K562 (cell line): ENCODE results near the gene OR51V1. TPM values are rescaled to one million over a fixed set of nuclear protein-coding genes. Genes with fewer than 3 reads are reported as not detected.
A peak's percentile ranks its signal among the peaks of the same experiment; 100 is the strongest.

Experiments
- ATAC-seq: fragments of 200-7000 bp; cut with Tn5 transposase; 3 replicates; pipeline ENCODE4 v1.9.1; 2020; ENCODE audit warnings: moderate library complexity
- BruUV-seq: library from RNA; stranded (reverse); fragments of 400-500 nt; replicated peaks from 2 replicates; lab custom pipeline; 2021; lab: Mats Ljungman, UMichigan
- CTCF ChIA-PET: fragments of 300-600 bp; formaldehyde crosslinking; extraction: SDS; loops from one replicate; lab custom pipeline; 2021; ENCODE audit warnings: low intra/inter-chr PET ratio; lab: Yijun Ruan, JAX
- POLR2A ChIA-PET: fragments of 300-600, 350-650 bp; sonication (Branson Sonifier 250); formaldehyde crosslinking; extraction: SDS; loops from one replicate; lab custom pipeline; 2021; ENCODE audit warnings: antibody characterized with exemption, inconsistent platforms; lab: Yijun Ruan, JAX
- DNase-seq, 4 experiments: peaks; one replicate each; pipeline versions ENCODE4 v3.0.0 to v3.0.0-alpha.2; 2011 to 2018; ENCODE audit warnings: low spot score in 3 of 4, mixed read lengths in 3 of 4; ENCODE audit errors: extremely low read depth in 1 of 4
- FAIRE-seq: peaks from 2 replicates; lab custom pipeline; 2011; peaks lifted over from hg19 to GRCh38; lab: Jason Lieb, UNC
- H2AFZ ChIP-seq: 2 replicates; pipeline ENCODE4 v1.6.0; 2011; ENCODE audit warnings: low read depth, low read length, control low read depth, inconsistent platforms
- H3K27ac ChIP-seq: fragments of 200-600 bp; 3 replicates; pipeline ENCODE4 v1.8.0; 2011; ENCODE audit warnings: low read depth, mild to moderate bottlenecking, control low read depth, inconsistent platforms, low read length, moderate library complexity, mixed read lengths; ENCODE audit errors: extremely low read depth
- H3K27me3 ChIP-seq, 2 experiments: fragments of 300-600 bp in 1 of 2; 2 replicates in 1 of 2; 3 replicates in 1 of 2; pipeline versions ENCODE4 v1.6.0 to v1.8.0; 2011; ENCODE audit warnings: inconsistent platforms in 2 of 2, low read length in 2 of 2, mild to moderate bottlenecking in 1 of 2, mixed read lengths in 1 of 2, moderate library complexity in 1 of 2; ENCODE audit not compliant: control insufficient read depth in 2 of 2, insufficient read depth in 2 of 2
- H3K36me3 ChIP-seq: fragments of 300-600 bp; 3 replicates; pipeline ENCODE4 v1.8.0; 2011; ENCODE audit warnings: mild to moderate bottlenecking, low read length, inconsistent platforms; ENCODE audit not compliant: control insufficient read depth, insufficient read depth
- H3K4me1 ChIP-seq, 2 experiments: fragments of 200-600 bp in 1 of 2; replicated peaks in 1 of 2; 2 replicates in 1 of 2; 3 replicates in 1 of 2; pipeline versions ENCODE4 v1.5.1 to v1.8.0; 2011; ENCODE audit warnings: inconsistent platforms in 2 of 2, low read length in 2 of 2, mild to moderate bottlenecking in 1 of 2, mixed read lengths in 1 of 2, moderate library complexity in 1 of 2; ENCODE audit not compliant: control insufficient read depth in 2 of 2, insufficient read depth in 2 of 2
- H3K4me2 ChIP-seq: 2 replicates; pipeline ENCODE4 v1.6.1; 2011; ENCODE audit warnings: low read length, control low read depth, inconsistent platforms, mixed read lengths; ENCODE audit not compliant: insufficient read depth
- H3K4me3 ChIP-seq: fragments of 200-600 bp; sonication (generic), shearing (Covaris generic); 2 replicates; pipeline ENCODE4 v1.5.1; 2016; ENCODE audit warnings: control low read depth, inconsistent platforms
- H3K79me2 ChIP-seq: fragments of 200-600 bp; 3 replicates; pipeline ENCODE4 v1.8.0; 2011; ENCODE audit warnings: low read length, inconsistent platforms; ENCODE audit not compliant: control insufficient read depth, insufficient read depth
- H3K9ac ChIP-seq, 2 experiments: 2 replicates each; pipeline versions ENCODE4 v1.6.0 to v1.6.1; 2011; ENCODE audit warnings: low read depth in 2 of 2, low read length in 2 of 2, control low read depth in 1 of 2, inconsistent platforms in 1 of 2, mild to moderate bottlenecking in 1 of 2, mixed read lengths in 1 of 2; ENCODE audit not compliant: insufficient read depth in 1 of 2
- H3K9me1 ChIP-seq: one replicate; pipeline ENCODE4 v1.6.0; 2011; ENCODE audit warnings: inconsistent platforms, mild to moderate bottlenecking, low read length, moderate library complexity; ENCODE audit not compliant: control insufficient read depth, insufficient read depth
- H3K9me3 ChIP-seq: replicated peaks from 2 replicates; pipeline ENCODE4 v1.5.1; 2011; ENCODE audit warnings: low read depth, low read length, inconsistent platforms; ENCODE audit not compliant: control insufficient read depth, insufficient read depth
- H4K20me1 ChIP-seq: replicated peaks from 2 replicates; pipeline ENCODE4 v1.6.1; 2011; ENCODE audit warnings: low read length, inconsistent platforms, mixed read lengths; ENCODE audit not compliant: control insufficient read depth, insufficient read depth
- CREB3L1 ChIP-seq: fragments of 450-650 bp; IDR thresholded peaks from 2 replicates; pipeline ENCODE4 v1.6.1; 2014; ENCODE audit warnings: low read depth, mild to moderate bottlenecking, moderate library complexity, borderline replicate concordance
- PKNOX1 ChIP-seq: fragments of 450-650 bp; IDR thresholded peaks from 2 replicates; pipeline ENCODE4 v1.6.1; 2016
- WGBS: fragments of 100-300 bp; shearing (Covaris generic); methylation state at CpG from one replicate; pipeline ENCODE4 v1.1.6; 2016; ENCODE audit warnings: low coverage, mixed read lengths; ENCODE audit not compliant: insufficient coverage; ENCODE audit errors: missing lambda C conversion rate; 5-methylcytosine and 5-hydroxymethylcytosine counted together
- in situ Hi-C: fragments of 300-500 bp; cut with MboI; formaldehyde crosslinking; loops from 4 replicates; pipeline ENCODE4 v1.15.0; 2018; ENCODE audit warnings: inconsistent platforms, mixed read lengths
- intact Hi-C: fragments of 100-400 bp; cut with micrococcal nuclease; formaldehyde crosslinking; loops from 2 replicates; pipeline ENCODE4 v1.14.2; 2022
- polyA plus RNA-seq, 8 experiments: library from polyadenylated mRNA; depleted of rRNA in 4 of 8; stranded (reverse) in 5 of 8; unstranded in 3 of 8; fragments of >200 nt; fragmentation: Nextera tagmentation in 2 of 8; fragmentation: Illumina TruSeq in 1 of 8; extraction: Ambion mirVana in 2 of 8; extraction: Trizol in 1 of 8; gene quantifications; 2 replicates each; pipeline versions ENCODE4 v1.2.1 to v1.2.3, GENCODE V29; 2011 to 2014; ENCODE audit warnings: inconsistent platforms in 1 of 8, missing spikeins in 1 of 8
- total RNA-seq, 7 experiments: library from RNA; depleted of rRNA in 6 of 7; stranded (reverse); fragments of >200 nt in 6 of 7; fragmentation: Illumina TruSeq in 2 of 7; extraction: Trizol in 2 of 7; gene quantifications; 2 replicates each; pipeline versions ENCODE4 v1.2.1 to v1.2.3, GENCODE V29; 2011 to 2021; ENCODE audit warnings: low replicate concordance in 1 of 7

The OR51V1 gene
- total and polyA plus RNA-seq, 9 of the 15 experiments (the other 6 are each of a cell fraction or from before 2014, with no cell fraction given) = not detected

- H2AFZ ChIP-seq = peak overlapping the region; percentile 25; the same call in 1 of the 2 replicates
- in situ Hi-C loops = no loop called here
- no peak for FAIRE-seq
Observed at GRCh38 chr11:5228124-5228523, 27.6 kb upstream of the OR51V1 start.

More at GRCh38 chr11:5228124-5228523, 27.6 kb upstream of the OR51V1 start:
- intact Hi-C loops = no loop called here
- no peak for TF ChIP-seq CREB3L1
- TF ChIP-seq PKNOX1 = peak; percentile 91
- H3K4me2 ChIP-seq = no peak overlapping the region
- H4K20me1 ChIP-seq = no peaks in the 10 kb centered on the region
- POLR2A ChIA-PET = interaction anchor here (0.8 kb wide), 1 partner anchor 14 kb away, joined by 5 read pairs; no protein-coding TSS in a partner anchor
- BruUV-seq = no TSS peak
- H3K36me3 ChIP-seq = no peaks in the 10 kb centered on the region
- H3K79me2 ChIP-seq = no peaks in the 10 kb centered on the region
- no peaks in the 10 kb centered on the region for H3K9me1 ChIP-seq
- WGBS = 51% methylated on average over 5 of the region's 5 CpGs
- H3K9ac ChIP-seq = no peak overlapping the region
- H3K27me3 ChIP-seq = no peaks in the 10 kb centered on the region
- DNase-seq (no peak), ATAC-seq (no peak)
- H3K4me3 ChIP-seq = no peak overlapping the region
- H3K9me3 ChIP-seq = no peaks in the 10 kb centered on the region
- no peak overlapping the region for H3K27ac ChIP-seq
- peaks cover 9 to 27% of the 10 kb centered on the region in 2 experiments; a peak in 4 of 5 replicates for H3K4me1 ChIP-seq
- CTCF ChIA-PET = no interaction called here
